ENCODE results near the gene CD300C.

DNA sequence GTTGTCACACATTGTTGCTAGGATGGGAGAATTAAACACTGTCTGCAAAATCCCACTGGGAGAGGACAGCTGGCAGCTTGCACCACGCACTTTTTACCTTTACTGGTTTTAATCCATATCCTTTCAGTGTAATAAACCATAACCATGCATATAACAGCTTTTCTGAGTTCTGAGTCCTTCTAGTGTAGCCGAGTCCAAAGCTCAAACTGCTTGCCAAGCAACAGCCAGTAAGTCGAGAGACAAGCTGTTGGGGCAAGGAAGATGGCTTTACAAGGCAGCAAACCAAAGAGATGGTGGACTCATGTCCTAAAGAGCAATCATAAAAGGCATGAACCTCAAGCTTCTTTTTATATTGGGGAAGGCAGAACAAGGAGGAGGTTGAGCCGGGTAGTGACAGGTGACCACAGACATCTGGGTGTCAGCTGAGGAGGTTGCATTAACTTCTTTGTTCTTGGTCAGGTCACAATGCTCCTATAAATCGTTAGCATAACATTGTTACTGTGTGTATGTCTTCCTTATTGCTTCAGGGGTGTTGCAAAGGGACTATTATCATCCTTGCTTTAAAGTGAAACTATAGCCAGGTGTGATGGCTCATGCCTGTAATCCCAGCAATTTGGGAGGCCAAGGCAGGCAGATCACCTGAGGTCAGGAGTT lies 28.7 kb upstream of the CD300C start:
- no peak for TF ChIP-seq POLR2A (IDR thresholded peaks at IDR 0.05)
- TF ChIP-seq, protein P1, sequence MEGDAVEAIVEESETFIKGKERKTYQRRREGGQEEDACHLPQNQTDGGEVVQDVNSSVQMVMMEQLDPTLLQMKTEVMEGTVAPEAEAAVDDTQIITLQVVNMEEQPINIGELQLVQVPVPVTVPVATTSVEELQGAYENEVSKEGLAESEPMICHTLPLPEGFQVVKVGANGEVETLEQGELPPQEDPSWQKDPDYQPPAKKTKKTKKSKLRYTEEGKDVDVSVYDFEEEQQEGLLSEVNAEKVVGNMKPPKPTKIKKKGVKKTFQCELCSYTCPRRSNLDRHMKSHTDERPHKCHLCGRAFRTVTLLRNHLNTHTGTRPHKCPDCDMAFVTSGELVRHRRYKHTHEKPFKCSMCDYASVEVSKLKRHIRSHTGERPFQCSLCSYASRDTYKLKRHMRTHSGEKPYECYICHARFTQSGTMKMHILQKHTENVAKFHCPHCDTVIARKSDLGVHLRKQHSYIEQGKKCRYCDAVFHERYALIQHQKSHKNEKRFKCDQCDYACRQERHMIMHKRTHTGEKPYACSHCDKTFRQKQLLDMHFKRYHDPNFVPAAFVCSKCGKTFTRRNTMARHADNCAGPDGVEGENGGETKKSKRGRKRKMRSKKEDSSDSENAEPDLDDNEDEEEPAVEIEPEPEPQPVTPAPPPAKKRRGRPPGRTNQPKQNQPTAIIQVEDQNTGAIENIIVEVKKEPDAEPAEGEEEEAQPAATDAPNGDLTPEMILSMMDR (IDR thresholded peaks at IDR 0.05) = no peak

All from body of pancreas (tissue), 4 donors.